Activated naive CD4-positive, alpha-beta T cell treated with anti-CD3 and anti-CD28 coated beads, Interleukin-2, amount 10 ng/mL, durations not matched to agents 7 days and 5 days (primary cell): ENCODE data around the gene PGBD1.

ENCODE experiments used
- CTCF ChIA-PET: fragments of 350-600 bp; sonication (Branson Sonifier 250); formaldehyde crosslinking; loops from one replicate; lab custom pipeline; 2021; ENCODE audit warnings: antibody characterized with exemption; lab: Charles Lee
- DNase-seq: peaks from one replicate; pipeline ENCODE4 v3.0.0-alpha.2; 2020
- H3K27ac Mint-ChIP-seq: one replicate; pipeline ENCODE4 v1.8.0; 2021; ENCODE audit warnings: mild to moderate bottlenecking, moderate library complexity, mixed read lengths
- H3K27me3 Mint-ChIP-seq: one replicate; pipeline ENCODE4 v1.8.0; 2021; ENCODE audit warnings: mild to moderate bottlenecking, mixed read lengths
- H3K36me3 Mint-ChIP-seq: one replicate; pipeline ENCODE4 v1.8.0; 2021; ENCODE audit warnings: mixed read lengths
- H3K4me1 Mint-ChIP-seq: one replicate; pipeline ENCODE4 v1.8.0; 2021; ENCODE audit warnings: mixed read lengths
- H3K4me3 Mint-ChIP-seq: one replicate; pipeline ENCODE4 v1.8.0; 2021; ENCODE audit warnings: mild to moderate bottlenecking, moderate library complexity, mixed read lengths
- H3K9me3 Mint-ChIP-seq: one replicate; pipeline ENCODE4 v1.8.0; 2021; ENCODE audit warnings: mixed read lengths

The PGBD1 gene

DNA sequence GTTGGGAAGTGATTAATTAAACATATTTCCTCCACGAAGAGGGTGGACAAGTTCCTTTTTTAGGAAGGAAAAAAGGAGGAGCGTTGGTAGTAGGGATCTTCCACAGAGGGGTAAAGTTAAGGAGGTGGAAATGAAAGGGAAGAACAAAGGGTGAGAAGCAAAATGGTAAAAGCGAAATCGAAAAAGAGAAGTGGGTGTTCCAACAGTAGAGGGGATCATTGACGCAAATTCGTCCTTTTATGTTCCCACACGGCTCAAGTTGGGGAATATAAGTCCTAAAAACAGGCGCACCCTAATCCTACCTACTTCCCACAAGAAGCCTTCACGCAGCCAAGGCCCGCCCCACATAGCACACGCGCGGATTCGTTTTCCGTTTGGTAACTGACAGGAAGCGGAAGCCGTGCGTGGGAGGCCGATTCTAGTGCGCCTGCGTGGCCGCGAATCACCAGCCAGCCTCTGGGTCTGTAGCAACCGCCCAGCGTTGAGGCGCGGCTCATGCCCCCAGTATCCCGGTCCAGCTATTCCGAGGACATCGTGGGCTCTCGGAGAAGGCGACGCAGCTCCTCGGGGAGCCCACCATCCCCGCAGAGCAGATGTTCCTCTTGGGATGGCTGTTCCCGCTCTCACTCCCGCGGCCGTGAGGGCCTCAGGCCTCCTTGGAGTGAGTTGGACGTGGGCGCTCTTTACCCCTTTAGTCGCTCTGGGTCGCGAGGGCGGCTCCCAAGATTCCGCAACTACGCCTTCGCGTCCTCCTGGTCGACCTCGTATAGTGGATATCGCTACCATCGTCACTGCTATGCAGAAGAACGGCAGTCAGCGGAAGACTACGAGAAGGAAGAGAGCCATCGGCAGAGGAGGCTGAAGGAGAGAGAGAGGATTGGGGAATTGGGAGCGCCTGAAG lies 22.2 kb upstream of the PGBD1 start, which contains the start of gene NKAPL:
Gene NKAPL, plus strand, starts transcription at position 421 of the 901 bp plus-strand sequence. Its CDS starts 75 bp downstream, at position 496.
- peaks cover 7% of the 10 kb centered on the region for H3K4me1 Mint-ChIP-seq
- peak; percentile 58 for DNase-seq
- H3K27ac Mint-ChIP-seq, result peak within 1 kb of the TSS; percentile 60
- CTCF ChIA-PET, result no interaction called here
- no peak within 1 kb of the TSS for H3K4me3 Mint-ChIP-seq
- peaks cover 9% of the 10 kb centered on the region for H3K36me3 Mint-ChIP-seq
- peaks cover 7% of the 10 kb centered on the region for H3K9me3 Mint-ChIP-seq
- H3K27me3 Mint-ChIP-seq, result peaks cover 35% of the 10 kb centered on the region

DNA sequence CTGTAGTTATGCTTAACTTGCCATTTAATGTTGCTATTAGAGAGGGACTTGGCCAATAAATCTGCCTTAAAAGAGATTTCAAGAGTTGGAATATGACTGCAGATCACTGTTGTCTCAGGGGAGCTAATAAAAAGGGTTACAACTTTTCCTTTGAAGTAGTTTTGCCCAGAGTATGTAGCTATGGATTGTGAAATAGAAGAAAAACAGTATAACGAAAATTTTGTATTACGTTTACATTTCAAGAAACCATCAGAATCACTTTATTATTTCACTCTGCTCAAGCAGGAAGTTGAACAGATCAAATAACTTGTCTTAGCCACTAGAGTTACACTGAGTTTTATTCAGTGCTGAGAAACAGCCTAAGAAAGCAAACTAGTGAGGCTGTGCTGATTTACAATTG lies 17.4 kb upstream of the PGBD1 start:
- DNase-seq, result no peak
- no peak overlapping the region for H3K4me3 Mint-ChIP-seq
- H3K4me1 Mint-ChIP-seq, result peaks cover 8% of the 10 kb centered on the region
- CTCF ChIA-PET, result no interaction called here
- H3K9me3 Mint-ChIP-seq, result peaks cover under 1% of the 10 kb centered on the region
- peaks cover 20% of the 10 kb centered on the region for H3K27me3 Mint-ChIP-seq
- H3K36me3 Mint-ChIP-seq, result peaks cover 2% of the 10 kb centered on the region
- no peak overlapping the region for H3K27ac Mint-ChIP-seq

DNA sequence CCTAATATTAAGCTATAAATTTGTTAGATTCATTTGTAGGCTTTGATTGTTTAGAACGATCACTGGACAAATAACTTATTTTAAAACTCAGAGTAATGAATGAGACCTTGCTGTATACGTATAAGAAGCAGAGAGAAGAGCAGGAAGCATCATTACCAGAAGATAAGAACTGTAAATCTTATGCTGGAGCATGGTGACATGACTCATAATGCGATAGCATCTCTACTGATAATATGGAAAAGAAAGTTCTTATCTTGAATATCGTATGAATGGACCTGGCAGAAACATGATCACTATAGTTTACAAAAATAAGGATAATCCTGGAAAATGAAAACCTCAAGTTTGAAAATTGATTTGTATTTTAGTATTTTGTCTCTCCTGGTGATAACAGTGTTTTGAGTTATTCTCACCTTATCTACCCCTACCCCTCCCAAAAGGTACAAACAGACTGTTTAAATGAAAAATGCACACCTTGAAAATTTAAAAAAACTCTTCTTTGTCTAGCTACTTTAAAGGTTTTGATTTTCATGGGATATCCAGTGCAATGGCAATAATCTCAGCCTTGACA lies 16.5 kb upstream of the PGBD1 start:
- Mint-ChIP-seq H3K9me3 (no peaks in the 10 kb centered on the region), H3K36me3 (no peaks in the 10 kb centered on the region), H3K4me1 (peaks cover 10% of the 10 kb centered on the region), H3K4me3 (no peak overlapping the region), H3K27me3 (peaks cover 10% of the 10 kb centered on the region), H3K27ac (no peak overlapping the region)
- no peak for DNase-seq
- CTCF ChIA-PET, result no interaction called here

DNA sequence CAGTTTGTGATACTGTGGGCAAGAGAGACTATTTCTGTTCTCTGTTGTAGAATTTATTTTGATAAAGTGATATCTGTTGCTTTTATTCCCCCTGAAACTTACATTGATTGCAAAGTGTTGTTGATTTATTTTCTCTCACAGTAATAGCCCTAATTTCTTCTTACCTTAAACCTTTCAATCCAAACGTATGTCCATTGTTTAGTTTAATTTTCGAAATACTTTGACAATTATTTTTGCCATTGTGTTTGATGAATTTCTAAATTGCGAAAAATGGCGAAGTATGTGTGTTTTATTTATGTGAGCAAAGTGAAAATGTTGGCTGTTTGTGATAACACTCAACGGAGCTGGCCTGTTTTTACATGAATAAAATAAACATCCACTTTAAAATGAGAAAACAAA lies 14.8 kb upstream of the PGBD1 start:
- Mint-ChIP-seq H3K36me3 (peaks cover 7% of the 10 kb centered on the region), H3K27me3 (peaks cover 6% of the 10 kb centered on the region), H3K9me3 (no peaks in the 10 kb centered on the region), H3K4me3 (no peak overlapping the region), H3K4me1 (peaks cover 12% of the 10 kb centered on the region), H3K27ac (no peak overlapping the region)
- CTCF ChIA-PET, result interaction anchor here (1.1 to 2.3 kb wide), 4 partner anchors 9 to 90 kb away, joined by 3 to 10 read pairs (median 4); partner anchors contain the start of gene ZKSCAN4
- DNase-seq, result no peak

DNA sequence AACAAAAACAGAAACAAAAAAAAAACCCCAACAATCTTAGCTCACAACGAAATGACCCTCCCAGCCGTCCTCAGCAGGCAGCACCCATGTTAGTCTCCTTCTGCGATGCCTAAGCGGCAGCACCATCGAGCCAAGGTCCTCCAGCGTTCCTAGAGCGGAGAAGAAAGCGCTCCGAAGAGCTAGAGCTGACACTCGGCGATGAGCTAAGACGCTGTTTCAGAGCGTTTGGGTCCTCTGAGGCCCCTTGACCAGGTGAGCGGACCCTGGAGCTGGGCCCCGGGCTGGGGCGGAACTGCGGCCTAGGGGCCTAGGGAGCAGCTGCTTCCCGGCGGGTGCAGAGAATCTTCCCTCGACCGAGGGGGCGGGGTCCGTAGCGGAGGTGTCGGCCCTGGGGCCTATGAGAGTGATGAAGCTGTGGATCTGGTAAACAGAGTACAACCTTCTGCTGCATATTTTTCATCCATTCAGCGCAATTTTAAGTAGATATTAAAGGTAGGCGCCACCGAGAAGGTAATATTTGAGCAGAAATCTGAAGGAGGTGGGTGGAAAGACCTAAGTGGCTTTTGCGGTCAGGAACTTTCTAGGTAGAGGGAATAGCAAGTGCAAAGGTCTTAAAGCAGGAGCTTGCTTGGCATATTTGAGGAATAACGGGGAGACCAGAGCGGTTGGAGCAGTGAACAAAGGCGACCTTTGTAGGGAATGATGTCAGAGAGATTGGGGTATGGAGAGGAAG lies 14.2 kb upstream of the PGBD1 start, which contains the start of gene ZSCAN26:
Gene ZSCAN26, plus strand, starts transcription at position 182 of the 733 bp plus-strand sequence. CDS start 4,777 bp downstream, outside the sequence.
- Mint-ChIP-seq H3K9me3 (no peaks in the 10 kb centered on the region), H3K27me3 (peaks cover 2% of the 10 kb centered on the region), H3K4me1 (peaks cover 12% of the 10 kb centered on the region), H3K4me3 (no peak within 1 kb of the TSS), H3K36me3 (peaks cover 7% of the 10 kb centered on the region), H3K27ac (no peak within 1 kb of the TSS)
- CTCF ChIA-PET, result interaction anchor here (1.0 to 2.3 kb wide), 5 partner anchors 8 to 89 kb away, joined by 3 to 10 read pairs (median 3); partner anchors contain the start of genes ZKSCAN3 and ZKSCAN4
- DNase-seq, result peak; percentile 90

DNA sequence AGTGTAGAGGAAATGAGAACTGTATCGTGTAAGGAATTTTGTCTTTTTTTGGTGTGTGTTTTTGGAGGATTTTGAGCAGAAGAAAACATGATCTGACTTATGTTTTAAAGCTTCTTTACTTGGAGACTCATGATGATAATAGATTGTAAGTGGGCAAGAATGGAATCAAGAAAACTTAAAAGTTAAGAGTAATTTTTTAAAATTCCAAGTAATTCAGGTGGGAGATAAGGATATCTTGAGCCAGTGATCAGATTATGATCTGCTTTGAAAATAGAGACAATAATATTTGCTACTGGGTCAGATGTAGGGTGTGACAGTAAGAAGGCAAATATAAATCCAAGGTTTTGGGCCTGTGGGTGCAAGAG lies 13.7 kb upstream of the PGBD1 start:
- Mint-ChIP-seq H3K27ac (no peak overlapping the region), H3K4me1 (peaks cover 12% of the 10 kb centered on the region), H3K9me3 (no peaks in the 10 kb centered on the region), H3K36me3 (peaks cover 12% of the 10 kb centered on the region), H3K27me3 (no peaks in the 10 kb centered on the region), H3K4me3 (no peak overlapping the region)
- no peak for DNase-seq
- CTCF ChIA-PET, result interaction anchor here (1.0 to 2.3 kb wide), 3 partner anchors 8 to 89 kb away, joined by 3 to 10 read pairs (median 3); partner anchors contain the start of gene ZKSCAN3

DNA sequence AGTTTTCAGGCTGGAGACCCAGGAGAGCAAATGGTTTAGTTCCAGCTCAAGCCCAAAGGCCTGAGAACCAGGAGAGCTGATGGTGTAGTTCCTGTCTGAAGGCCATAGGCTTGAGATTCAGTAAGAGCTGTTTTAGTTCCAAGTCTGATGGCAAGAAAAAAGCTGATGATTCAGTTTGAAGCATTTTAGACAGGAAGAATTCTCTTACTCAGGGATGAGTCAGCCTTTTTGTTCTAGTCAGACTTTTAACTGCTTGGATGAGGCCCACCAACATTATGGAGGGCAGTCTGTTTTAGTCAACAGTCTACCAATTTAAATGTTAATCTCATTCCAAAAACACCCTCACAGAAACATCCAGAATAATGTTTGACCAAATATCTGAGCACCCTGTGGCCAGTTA lies 11.9 kb upstream of the PGBD1 start:
- CTCF ChIA-PET, result no interaction called here
- Mint-ChIP-seq H3K4me3 (no peak overlapping the region), H3K4me1 (peaks cover 7% of the 10 kb centered on the region), H3K27ac (no peak overlapping the region), H3K9me3 (no peaks in the 10 kb centered on the region), H3K27me3 (no peaks in the 10 kb centered on the region), H3K36me3 (peaks cover 21% of the 10 kb centered on the region)
- no peak for DNase-seq

DNA sequence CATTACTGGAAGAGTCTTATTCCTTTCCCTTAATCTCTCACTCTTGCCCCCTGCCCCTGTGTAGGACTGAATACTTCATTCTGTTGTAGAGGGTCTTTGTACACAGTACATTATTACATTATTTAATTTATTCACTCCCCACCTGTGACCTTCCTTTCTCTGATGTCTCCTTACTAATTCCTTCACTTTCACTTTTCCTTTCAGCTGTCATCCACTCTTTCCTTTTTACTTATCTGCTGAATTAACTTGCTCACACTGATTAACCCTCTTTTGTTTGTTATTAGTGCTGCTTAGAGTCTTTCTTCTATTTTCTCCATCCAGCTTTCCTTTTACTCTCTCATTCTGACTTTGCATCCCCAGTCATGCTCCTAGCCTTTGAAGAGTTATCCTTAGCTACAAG lies 6.5 kb upstream of the PGBD1 start:
- Mint-ChIP-seq H3K27me3 (peaks cover 5% of the 10 kb centered on the region), H3K27ac (no peak overlapping the region), H3K4me3 (no peak overlapping the region), H3K9me3 (no peaks in the 10 kb centered on the region), H3K4me1 (peaks cover 11% of the 10 kb centered on the region), H3K36me3 (peaks cover 45% of the 10 kb centered on the region)
- no peak for DNase-seq
- CTCF ChIA-PET, result interaction anchor here (1.2 kb wide), 1 partner anchor 8 kb away, joined by 3 read pairs; the partner anchor contains the start of gene ZSCAN26

DNA sequence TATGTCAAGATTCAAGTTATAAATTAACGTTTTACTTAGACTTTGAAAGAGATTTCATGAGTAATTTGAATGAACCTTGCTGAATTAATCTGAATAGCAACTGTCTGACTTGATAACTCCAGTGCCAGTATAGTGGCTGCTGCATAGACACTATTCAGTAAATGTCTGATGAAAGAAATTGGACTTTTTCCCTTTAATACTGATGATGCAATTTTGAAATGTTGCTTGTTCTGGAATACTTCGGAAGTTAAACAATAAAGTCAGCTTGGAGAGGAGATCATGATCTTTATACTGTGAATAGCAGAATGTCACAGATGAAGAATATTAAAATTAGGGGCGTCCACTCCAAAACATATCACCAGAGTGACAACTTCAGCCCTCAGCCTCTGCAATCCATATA lies 3.6 kb upstream of the PGBD1 start:
- Mint-ChIP-seq H3K9me3 (no peaks in the 10 kb centered on the region), H3K27me3 (peaks cover 19% of the 10 kb centered on the region), H3K36me3 (peaks cover 33% of the 10 kb centered on the region), H3K4me3 (no peak overlapping the region), H3K27ac (no peak overlapping the region), H3K4me1 (peaks cover 16% of the 10 kb centered on the region)
- CTCF ChIA-PET, result no interaction called here
- DNase-seq, result no peak

DNA sequence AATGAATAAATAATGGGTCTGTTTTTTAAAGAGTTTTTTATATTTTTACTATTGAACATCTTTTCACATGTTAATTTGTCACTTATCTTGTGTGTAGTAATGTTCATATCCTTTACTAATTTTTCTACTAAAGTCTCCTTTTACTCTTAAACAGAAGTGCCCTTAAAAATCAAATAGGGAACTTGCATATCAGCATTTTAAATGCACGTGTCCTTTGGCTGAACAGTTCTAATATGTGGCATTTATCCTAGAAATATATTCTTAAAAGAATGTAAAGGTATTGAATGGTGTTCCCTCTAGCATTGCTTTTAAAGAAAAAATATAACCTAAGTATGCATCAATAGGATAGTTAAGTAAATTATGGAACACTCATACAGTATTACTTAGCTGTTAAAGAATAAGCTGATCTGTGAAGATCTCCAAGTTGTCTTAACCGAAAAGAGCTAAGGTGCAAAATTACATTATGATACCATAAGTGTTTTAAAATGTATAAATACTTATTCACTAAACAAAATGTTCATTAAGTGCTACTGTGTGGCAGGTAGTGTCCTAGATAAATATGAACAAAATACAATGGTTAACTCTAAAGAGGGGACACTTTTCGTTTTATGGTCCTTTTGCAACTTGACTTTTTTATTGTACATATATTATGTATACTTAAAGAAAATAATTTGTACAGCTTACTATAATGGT lies 631 bp upstream of the PGBD1 start:
- H3K27me3 Mint-ChIP-seq, result peaks cover 24% of the 10 kb centered on the region
- CTCF ChIA-PET, result no interaction called here
- H3K27ac Mint-ChIP-seq, result no peak overlapping the region
- H3K4me3 Mint-ChIP-seq, result peak overlapping the region; percentile 76
- H3K36me3 Mint-ChIP-seq, result peaks cover 16% of the 10 kb centered on the region
- DNase-seq, result no peak
- H3K4me1 Mint-ChIP-seq, result peaks cover 7% of the 10 kb centered on the region
- H3K9me3 Mint-ChIP-seq, result peaks cover 2% of the 10 kb centered on the region

DNA sequence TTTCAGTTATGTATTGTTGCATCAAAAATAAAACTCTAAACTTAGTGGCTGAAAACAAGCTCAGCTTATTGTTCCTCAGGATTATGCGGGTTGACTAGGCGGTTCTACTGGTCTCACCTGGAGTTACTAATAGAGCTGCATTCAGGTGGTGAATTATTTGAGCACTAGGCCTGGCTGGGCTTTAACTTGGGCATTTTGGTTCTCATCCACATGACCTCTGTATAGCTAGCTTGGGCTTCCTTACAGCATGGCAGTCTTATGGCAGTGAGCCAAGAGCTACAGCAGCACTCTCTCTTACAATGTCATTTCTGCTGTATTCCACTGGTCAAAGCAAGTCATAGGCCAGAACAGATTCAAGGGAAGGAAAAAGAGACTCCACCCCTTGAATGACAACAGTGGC lies 1.6 kb downstream of the PGBD1 start:
- CTCF ChIA-PET, result interaction anchor here (0.7 kb wide), 1 partner anchor 69 kb away, joined by 3 read pairs; no protein-coding TSS in a partner anchor
- Mint-ChIP-seq H3K9me3 (peaks cover 2% of the 10 kb centered on the region), H3K4me3 (no peak overlapping the region), H3K27ac (no peak overlapping the region), H3K36me3 (peaks cover 5% of the 10 kb centered on the region), H3K27me3 (peaks cover 24% of the 10 kb centered on the region), H3K4me1 (peaks cover 7% of the 10 kb centered on the region)
- DNase-seq, result no peak

DNA sequence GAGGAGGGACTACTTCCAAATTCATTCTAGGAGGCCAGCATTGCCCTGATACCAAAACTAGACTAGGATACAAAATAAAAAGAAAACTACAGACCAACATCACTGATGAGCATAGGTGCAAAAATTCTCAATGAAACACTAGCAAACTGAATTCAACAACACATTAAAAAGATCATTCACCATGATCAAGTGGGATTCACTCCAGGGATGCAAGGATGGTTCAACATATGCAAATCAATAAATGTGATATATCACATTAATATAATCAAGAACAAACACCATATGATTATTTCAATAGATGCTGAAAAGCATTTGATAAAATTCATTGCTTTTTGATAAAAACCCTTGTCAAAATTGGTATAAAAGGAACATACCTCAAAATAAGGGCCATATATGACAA lies 10.2 kb downstream of the PGBD1 start:
- H3K36me3 Mint-ChIP-seq, result peaks cover 4% of the 10 kb centered on the region
- CTCF ChIA-PET, result no interaction called here
- no peak overlapping the region for H3K27ac Mint-ChIP-seq
- no peak overlapping the region for H3K4me3 Mint-ChIP-seq
- H3K27me3 Mint-ChIP-seq, result peaks cover 4% of the 10 kb centered on the region
- no peak for DNase-seq
- H3K9me3 Mint-ChIP-seq, result no peaks in the 10 kb centered on the region
- H3K4me1 Mint-ChIP-seq, result no peaks in the 10 kb centered on the region

DNA sequence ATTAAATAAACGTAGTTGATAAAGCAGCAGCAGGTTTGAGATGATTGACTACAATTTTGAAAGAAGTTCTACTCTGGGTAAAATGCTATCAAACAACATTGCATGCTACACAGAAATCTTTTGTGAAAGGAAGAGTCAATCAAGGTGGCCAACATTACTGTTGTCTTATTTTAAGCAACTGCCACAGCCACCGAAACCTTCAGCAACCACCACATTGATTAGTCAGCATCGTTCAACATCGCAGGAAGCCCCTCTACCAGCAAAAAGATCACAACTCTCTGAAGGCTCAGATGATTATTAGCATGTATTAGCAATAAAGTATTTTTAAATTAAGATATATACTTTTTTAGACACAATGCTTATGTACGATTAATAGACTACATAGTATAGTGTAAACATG lies 14.0 kb downstream of the PGBD1 start:
- CTCF ChIA-PET, result no interaction called here
- H3K27me3 Mint-ChIP-seq, result peaks cover 4% of the 10 kb centered on the region
- no peaks in the 10 kb centered on the region for H3K4me1 Mint-ChIP-seq
- DNase-seq, result no peak
- H3K36me3 Mint-ChIP-seq, result no peaks in the 10 kb centered on the region
- no peak overlapping the region for H3K4me3 Mint-ChIP-seq
- H3K9me3 Mint-ChIP-seq, result no peaks in the 10 kb centered on the region
- no peak overlapping the region for H3K27ac Mint-ChIP-seq
